NCI-H510A (cell line): ENCODE measurements around the gene RAI2.
"Not testable (repeated sequence)": the region's sequence is repeated elsewhere in the genome, so short reads cannot be mapped to it uniquely, and the experiment has no call there.

ENCODE experiments used
- DNase-seq: peaks from one replicate; lab custom pipeline; 2025; lab: John Stamatoyannopoulos, UW

RAI2 gene

DNA sequence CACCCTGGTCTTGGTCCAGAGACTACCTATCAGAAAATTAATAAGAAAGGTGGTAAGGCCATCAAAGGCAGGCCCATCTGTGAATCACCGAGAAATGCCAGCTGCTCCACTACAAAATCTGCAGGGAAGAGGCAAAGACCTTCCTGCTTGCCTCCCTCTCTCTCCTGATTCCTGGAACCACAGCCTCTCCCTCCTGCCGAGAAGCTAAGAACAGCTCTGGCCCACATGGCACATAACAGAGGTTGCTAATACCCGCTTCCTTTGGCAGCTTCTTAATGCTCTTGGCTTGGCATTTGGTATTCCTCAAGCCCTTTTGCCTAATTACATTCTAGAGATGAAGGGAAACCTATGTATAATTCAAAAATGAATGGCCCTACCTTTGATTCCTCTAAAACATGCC is 32.9 kb downstream of the RAI2 start:
- no peak for DNase-seq

DNA sequence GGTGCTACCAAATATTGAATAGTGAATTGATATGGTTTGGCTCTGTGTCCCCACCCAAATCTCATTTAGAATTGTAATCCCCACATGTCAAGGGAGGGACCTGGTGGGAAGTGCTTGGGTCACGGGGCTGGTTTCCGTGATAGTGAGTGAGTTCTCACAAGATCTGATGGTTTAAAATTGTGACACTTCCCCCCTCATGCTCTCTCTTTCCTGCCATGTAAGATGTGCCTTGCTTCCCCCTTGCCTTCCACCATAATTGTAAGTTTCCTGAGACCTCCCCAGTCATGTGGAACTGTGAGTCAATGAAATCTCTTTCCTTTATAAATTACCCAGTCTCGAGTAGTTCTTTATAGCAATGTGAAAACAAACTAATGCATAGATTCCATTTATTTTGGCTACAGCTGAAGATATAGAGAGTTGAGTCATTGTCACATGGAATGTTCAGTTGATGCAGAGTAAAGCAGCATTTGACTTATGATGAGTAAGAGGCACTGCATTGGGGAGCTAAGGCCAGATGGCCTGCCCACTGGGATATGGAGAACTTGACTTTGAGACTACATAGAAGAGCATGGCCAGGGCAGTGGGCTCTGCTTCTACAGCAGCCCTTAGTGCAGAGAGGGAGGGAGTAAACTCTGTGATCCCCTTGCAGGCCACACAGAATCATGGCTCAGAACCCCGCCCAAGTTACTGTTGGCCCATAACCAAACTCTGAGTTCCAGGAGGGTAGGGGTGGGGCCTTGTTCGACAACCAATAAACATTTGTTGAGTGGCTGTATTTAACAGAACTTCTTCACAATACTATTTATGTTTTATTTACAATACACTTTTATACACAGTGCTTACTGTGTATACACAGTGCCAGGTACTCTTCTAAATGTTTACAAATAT is 34.2 kb downstream of the RAI2 start:
- no peak for DNase-seq

DNA sequence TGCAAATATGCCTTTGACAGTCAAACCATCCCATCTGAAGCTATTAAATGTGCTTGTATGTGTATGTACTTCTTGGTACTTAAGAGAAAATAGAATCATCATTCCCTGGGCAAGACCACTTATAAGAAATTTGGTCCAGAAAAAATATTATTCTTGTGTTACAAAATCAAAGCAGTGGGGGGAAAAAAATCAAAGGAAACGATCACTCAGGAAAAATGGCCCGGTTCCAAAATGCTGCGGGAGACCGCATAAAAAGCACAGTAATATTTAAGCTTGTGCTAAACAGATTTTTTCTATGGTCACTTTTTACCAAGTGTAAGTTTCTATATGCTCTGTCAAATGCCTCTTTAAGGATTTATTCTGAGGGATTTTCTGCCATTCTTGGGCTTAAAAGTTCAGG is 36.1 kb downstream of the RAI2 start:
- no peak for DNase-seq

DNA sequence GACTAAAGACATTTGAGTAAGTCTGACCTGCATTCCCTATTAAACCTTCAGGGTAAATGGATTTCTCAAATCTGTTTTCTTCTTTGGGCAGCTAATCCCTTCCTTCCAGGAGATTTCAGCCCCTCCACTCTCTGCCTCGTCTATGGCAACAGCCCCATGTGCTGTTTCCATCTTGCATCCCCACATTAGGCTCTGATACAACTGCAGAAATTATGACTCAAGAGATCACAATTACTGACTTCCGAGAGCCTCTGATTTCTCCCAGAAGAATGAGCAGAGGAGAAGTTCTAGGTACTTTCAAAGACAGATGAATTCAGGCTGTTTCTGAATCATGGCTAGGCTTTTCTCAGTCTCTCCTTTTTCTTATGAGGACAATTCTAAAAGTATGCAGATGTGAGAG is 38.7 kb downstream of the RAI2 start:
- DNase-seq: no peak

DNA sequence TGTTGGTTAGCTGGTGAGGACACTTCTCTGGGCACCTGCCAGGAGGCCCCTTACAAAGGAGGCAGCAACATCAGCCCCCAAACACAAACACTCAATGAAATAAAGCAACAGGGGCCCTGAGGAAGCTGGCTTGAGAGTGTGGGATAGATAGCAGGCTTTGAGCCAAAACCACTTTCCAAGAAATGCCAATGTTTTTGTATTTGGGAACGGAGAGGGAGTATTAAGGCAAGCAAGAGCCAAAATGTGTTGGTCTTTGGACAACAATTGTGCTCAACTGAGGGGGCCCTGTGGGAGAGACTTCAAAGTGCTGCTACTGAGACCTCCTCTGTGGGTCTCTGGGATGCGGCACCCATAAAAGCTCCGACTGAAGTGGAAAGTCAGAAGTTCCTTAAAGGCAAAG is 41.0 kb downstream of the RAI2 start:
- DNase-seq: no peak

DNA sequence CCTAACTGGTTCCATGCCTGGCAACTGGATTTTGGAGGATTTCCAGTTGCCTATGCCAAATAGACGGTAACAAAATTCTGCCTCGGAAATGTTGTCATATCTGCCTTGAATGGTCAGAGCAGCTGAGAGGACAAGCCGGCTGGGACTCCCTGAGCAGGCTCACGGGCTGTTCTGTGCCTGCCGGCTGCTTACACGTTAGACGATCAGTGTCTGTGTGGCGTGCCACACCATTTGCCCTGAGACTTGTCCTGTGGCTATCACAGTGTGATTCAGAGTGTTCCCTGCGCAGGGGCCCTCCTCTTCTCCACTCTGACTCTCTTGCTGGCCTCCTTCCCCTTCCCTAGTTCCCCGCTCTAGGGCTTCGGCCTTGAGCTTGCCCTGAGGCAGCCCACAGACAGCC is 42.4 kb downstream of the RAI2 start:
- no peak for DNase-seq

DNA sequence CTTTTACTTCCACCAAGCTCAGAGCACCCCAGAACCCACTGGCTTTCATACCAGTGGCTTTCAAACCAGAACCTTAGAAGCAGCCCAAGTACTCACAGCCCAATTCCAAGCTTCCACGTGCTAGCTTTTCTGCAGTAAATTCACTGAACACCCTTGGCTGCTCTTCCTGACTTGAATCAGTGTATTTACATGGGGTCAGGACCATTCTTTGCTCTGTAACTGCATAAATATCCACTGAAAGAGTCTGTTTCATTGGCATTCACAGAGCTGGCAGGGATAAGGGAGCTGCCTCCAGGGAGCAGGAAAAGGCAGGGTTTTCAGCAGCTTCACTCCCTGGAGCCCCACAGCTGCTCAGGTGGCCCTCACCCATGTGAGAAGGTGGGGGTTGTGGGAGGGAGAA is 43.8 kb downstream of the RAI2 start:
- no peak for DNase-seq

DNA sequence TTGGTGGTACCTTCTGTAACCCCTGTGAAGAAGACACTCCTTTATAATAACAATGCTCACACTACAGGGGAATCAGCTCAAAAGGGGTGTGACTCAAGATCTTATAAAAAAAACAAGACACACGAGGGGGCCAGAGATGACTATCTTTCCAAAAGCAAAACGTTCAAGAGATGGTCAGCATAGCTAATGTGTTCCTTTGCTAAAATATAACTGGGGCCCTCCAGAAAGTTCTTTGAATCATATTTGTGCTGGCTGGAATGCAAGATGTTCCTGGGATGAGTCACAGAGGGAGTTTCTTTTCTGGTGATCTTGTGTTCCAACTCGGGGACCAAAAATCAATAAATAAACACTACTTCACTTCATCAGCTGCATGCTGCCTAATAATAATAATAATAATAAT is 46.5 kb downstream of the RAI2 start:
- DNase-seq: no peak

DNA sequence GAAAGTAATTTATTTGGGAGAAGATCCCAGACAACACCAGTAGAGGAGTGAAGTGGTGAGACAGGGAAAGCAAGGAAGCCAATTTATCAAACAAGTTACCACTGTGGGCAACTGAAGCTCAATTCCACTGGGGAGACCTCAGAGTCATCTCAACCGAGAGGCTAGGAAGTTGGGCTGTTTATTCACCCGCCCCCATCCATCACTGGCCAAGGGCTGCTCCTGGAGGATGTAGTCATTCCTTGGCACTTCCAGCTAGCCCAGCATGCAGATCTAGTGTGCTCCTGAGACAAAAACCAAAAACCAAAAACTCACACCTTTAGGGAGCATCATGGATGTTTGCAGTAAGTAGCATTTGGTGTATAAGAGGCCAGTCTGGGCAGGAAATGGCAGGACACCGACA is 47.0 kb downstream of the RAI2 start:
- DNase-seq: no peak

DNA sequence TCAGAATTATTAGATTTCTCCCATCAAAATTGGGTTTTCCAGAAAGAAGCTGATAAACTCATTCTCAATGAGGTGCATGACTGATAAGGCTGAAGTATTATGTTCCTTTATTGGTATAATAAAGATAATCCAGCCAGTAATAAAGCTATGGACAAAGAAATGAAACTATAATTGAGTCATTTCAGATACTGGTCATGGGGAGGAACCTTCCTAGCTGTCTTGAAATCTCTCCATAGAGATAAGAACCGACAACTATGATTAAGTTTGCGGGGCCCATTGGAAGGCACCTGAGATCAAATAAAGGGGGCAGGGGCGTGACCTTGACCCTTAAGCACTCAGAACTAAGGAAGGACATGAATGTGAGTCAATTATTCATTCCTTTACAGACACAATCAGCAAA is 47.8 kb downstream of the RAI2 start:
- no peak for DNase-seq

DNA sequence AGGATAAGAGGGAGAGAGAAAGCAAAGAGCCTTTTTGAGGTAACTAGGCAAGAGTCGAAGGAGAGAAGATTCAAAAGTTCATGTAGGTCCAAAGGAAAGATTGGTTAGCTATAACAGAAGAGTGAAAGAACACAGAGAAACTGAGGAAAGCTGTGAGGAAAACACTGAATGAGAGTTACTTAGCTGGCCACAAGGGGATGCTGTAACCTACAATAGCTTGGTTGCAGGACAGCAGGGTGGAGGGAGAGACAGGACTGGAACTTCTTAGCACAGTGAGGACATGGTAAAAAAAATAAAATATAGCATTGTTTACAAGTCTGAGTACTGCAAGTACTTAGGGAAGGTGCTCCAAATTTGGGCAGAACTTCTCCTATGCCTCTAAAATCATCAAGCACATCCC is 48.3 kb downstream of the RAI2 start:
- no peak for DNase-seq

DNA sequence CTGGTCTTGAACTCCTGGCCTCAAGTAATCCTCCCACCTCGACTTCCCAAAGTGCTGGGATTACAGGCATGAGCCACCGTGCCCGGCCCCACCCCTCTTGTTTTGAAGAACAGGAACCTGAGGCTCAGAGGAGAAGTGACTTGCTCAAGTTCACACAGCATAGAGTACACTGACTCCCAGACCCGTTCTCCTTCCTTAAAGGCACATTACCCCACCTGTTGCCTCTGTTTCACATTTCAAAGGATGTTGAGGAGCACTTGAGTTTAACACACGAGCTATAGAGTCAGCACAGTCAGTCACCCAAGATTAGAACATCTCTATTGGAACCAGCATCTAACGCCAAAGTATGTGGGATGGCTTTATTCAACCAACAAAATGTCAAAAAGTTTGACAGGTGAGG is 51.1 kb downstream of the RAI2 start:
- DNase-seq: no peak

DNA sequence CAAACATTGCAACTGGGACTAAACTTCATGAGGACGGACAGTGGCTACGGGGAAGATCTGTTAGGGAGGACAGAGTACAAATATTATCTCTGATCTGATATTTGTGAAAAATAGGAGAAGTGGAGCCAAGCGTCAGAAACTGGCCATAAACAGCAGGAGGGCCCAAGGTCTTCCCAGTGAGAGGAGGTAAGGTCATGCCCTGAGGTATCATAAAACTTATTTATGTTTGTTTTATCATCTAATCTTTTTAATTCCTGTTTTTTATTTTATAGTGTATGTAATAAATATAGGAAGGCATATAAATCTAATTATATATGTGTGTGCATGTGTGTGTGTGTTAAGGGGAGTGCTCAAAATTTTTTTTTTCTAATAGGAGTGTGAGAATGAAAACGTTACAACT is 51.8 kb downstream of the RAI2 start:
- no peak for DNase-seq

DNA sequence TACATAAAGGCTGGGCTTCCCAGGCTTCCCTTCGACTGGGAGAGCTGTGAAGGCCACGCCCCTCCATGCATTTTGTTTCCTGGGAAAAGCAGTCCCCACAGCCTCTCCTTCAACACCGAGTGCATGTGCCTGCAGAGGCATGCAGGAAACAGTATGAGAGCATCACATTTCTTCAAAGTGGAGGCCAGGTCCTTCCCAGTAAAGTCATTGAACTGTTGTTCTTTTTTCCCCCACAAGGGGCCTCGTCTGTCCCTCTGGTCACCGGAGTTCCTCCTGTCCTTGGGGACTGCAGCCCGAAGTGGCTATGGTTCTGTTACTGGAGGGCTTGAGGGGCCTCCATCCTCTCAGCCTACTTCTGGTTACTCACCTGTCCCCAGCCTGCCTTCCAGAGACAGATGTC is 56.0 kb downstream of the RAI2 start:
- no peak for DNase-seq

DNA sequence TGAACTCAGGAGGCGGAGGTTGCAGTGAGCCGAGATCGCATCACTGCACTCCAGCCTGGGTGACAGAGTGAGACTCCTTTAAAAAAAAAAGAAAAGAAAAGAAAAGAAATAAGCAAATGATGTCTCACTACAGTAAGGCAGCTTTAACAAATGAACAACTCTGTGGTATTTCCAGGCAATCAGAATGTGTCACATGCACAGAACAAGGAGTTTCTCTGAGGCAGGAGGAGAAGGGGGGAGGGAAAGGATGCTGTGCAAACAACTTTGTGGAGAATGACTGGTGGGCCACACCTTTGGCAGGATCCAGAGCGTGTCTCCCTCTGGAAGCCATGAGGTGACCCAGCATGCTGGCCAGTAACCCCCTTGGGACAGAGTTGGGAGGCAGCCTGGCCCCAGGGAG is 57.6 kb downstream of the RAI2 start:
- DNase-seq: no peak

DNA sequence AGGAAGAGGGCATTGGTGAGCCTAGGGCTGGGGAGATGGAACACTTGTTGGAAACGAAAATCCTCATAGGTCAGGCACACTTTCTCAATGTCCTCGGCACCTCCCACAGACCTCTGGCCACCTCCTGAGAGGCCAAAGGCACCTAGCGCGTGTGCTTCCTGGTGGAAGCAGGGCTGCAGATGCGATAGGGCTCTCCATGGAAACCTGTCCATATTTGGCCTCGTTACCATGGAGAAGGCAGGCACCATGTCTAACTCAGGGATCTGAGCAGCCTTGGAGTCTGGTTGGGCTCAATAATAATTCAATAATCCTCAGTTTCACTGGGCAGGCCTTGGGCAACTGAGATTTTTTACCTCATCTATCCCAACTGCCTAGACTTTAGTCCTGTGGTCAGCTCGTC is 58.3 kb downstream of the RAI2 start:
- no peak for DNase-seq

DNA sequence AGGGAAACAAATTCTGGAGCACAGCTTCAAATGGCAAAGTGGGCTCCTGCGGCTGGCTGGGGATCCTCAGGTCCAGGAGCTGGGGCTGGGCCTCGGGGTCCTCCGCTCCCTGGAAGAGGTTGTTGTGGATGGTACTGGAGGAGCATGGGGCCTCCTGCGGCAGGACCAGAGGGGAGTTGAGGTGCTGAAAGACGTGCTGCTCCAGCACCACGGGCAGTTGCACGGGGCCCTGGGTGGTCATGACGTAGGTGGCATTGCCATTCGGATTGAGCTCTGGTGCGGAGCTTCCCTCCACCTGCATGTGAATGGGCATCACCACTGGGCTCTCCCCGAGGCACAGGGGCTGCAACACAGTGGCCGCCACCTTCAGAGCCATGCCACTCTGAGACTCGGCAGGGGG is 59.7 kb downstream of the RAI2 start:
- DNase-seq: no peak

DNA sequence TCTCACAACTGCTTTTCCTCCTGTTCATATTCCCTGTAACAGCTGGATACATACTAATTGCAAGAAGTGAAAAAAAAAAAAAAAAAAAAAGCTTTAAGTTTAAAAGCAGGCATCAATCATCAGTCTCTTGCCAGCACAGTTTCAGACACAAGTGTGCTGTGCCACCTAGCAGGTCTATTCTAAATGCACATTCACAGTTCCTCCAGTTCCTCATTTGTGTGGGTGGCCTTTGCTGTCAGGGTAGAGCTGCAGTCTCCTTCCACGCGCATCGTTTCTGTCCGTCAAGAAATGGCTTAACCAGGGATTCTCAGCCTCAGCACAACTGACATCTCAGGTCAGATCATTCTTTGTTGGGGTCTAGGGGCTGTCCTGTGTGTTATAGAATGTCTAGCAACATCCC is 62.2 kb downstream of the RAI2 start:
- no peak for DNase-seq

DNA sequence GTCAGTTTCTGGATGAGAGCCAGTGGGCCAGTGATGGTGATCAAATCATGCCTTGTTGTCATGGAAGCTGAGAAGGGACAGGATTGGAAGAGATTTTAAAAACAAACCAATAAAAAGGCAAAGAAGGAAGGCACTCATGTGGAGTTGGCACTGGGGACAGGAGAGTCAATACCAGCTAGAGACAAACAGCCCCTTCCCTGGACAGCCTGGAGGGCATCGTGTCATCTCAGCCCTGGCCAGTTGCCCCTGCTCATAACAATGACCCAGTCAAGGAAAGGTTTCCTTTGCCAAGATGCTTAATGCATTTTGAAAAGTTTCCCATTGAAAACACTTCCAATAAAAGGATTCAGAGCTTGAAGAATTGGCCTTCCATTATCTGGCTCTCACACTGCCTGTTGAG is 68.3 kb downstream of the RAI2 start:
- no peak for DNase-seq

DNA sequence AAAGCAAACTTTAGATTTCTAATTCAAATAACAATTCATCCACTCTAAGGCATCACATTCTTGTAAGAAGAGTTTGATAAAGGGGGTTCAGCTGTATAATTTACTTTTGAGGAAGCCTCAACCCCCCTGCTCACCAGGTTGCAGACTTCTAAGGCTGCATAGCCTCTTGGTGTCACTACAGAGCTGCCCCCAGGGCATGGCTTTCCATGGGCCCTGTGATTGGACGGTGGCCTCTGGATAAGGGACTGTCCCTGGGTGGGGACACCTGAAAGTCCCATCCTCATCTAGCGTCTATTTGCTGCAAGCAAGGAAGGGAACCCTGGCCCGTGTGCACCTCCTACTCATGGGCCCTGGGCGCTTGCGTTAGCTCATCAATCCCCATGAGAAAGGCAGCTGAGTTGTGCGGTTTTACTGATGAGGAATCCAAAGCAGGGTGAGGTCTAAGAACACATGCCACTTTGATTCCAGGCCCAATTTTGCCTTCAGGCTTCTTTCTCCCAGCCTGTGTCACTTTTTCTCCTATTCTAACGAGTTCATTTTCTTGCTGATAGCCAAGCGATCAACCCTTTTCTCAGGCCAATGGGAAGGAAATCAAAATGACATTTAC is 72.0 kb downstream of the RAI2 start:
- no peak for DNase-seq

DNA sequence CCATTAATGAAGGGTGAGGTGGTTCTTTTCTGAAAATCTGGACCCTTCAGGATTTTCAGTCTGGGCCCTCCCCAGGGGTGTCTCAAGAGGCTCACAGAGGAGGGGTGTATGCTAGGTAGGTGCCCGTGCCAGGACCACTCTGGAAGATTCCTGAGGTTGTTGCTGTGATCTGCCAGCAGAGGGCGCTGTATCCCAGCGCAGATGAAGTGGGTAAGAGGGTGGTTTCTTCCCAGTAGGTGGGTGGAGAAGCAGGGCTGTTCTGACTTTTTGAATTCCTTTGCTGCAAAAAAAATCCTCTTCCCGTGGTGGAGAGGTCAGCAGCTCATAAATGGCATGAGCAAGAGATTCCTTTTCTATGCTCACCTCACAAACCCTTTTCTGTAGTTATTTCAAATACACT is 72.7 kb downstream of the RAI2 start:
- DNase-seq: no peak

DNA sequence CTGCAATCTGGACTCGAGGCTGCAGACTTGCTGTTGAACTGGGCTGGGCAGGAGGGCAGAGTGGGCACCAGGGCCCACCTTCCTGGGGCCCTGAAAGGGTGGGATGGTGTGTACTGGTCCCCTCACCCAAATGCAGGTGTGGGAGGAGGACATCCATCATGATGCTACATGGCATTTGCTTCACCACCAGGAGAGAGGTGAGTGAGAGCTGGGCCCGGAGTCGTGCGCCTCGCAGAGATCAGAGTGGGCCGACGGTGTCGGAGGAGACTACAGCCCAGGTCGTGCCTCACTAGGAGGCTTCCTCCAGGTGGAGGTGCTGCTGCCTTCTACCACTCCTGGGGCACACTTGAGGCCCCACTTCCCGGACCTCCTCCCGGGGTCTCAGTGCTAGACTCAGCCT is 73.5 kb downstream of the RAI2 start:
- no peak for DNase-seq

DNA sequence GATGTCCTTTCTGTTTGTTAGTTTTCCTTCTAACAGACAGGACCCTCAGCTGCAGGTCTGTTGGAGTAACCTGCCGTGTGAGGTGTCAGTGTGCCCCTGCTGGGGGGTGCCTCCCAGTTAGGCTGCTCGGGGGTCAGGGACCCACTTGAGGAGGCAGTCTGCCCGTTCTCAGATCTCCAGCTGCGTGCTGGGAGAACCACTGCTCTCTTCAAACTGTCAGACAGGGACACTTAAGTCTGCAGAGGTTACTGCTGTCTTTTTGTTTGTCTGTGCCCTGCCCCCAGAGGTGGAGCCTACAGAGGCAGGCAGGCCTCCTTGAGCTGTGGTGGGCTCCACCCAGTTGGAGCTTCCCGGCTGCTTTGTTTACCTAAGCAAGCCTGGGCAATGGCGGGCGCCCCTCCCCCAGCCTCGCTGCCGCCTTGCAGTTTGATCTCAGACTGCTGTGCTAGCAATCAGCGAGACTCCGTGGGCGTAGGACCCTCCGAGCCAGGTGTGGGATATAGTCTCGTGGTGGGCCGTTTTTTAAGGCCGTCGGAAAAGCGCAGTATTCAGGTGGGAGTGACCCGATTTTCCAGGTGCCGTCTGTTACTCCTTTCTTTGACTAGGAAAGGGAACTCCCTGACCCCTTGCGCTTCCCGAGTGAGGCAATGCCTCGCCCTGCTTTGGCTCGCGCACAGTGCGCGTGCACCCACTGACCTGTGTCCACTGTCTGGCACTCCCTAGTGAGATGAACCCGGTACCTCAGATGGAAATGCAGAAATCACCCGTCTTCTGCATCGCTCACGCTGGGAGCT is 74.3 kb downstream of the RAI2 start:
- DNase-seq: not testable (repeated sequence)
